GM19240 (cell line): ENCODE measurements around the gene KIF26B.

Source experiments
- DNase-seq: peaks from one replicate; pipeline ENCODE4 v3.0.0; 2011; ENCODE audit warnings: low spot score; ENCODE audit not compliant: insufficient read length

The KIF26B gene

GRCh38 chr1:245588116-245588639, 433.4 kb downstream of the KIF26B start:
- DNase-seq: no peak

GRCh38 chr1:245589316-245589715, 434.5 kb downstream of the KIF26B start:
- no peak for DNase-seq

GRCh38 chr1:245589906-245590305, 435.1 kb downstream of the KIF26B start:
- DNase-seq: no peak

GRCh38 chr1:245590726-245591125, 435.9 kb downstream of the KIF26B start:
- DNase-seq: no peak

- no peak for DNase-seq
Observed at GRCh38 chr1:245591346-245592188, 436.8 kb downstream of the KIF26B start.

- no peak for DNase-seq
Observed at GRCh38 chr1:245592189-245592460, 437.3 kb downstream of the KIF26B start.

- no peak for DNase-seq
Observed at GRCh38 chr1:245598524-245599305, 443.9 kb downstream of the KIF26B start.

- no peak for DNase-seq
Observed at GRCh38 chr1:245599371-245600174, 444.8 kb downstream of the KIF26B start.

GRCh38 chr1:245600658-245601057, 445.9 kb downstream of the KIF26B start:
- no peak for DNase-seq

- no peak for DNase-seq
Observed at GRCh38 chr1:245603311-245603865, 448.6 kb downstream of the KIF26B start.

- no peak for DNase-seq
Observed at GRCh38 chr1:245604979-245605378, 450.2 kb downstream of the KIF26B start.

- no peak for DNase-seq
Observed at GRCh38 chr1:245605480-245606156, 450.8 kb downstream of the KIF26B start.

GRCh38 chr1:245606157-245606725, 451.5 kb downstream of the KIF26B start:
- DNase-seq: no peak

GRCh38 chr1:245608271-245608670, 453.5 kb downstream of the KIF26B start:
- DNase-seq: no peak

- no peak for DNase-seq
Observed at GRCh38 chr1:245609354-245610150, 454.8 kb downstream of the KIF26B start.

GRCh38 chr1:245611251-245611650, 456.5 kb downstream of the KIF26B start:
- no peak for DNase-seq

- no peak for DNase-seq
Observed at GRCh38 chr1:245614476-245614875, 459.7 kb downstream of the KIF26B start.

- DNase-seq: no peak
Observed at GRCh38 chr1:245615001-245615400, 460.2 kb downstream of the KIF26B start.

GRCh38 chr1:245621589-245621988, 466.8 kb downstream of the KIF26B start:
- no peak for DNase-seq
